ENCODE measurements around the gene C17orf114.

C17orf114 gene

DNA sequence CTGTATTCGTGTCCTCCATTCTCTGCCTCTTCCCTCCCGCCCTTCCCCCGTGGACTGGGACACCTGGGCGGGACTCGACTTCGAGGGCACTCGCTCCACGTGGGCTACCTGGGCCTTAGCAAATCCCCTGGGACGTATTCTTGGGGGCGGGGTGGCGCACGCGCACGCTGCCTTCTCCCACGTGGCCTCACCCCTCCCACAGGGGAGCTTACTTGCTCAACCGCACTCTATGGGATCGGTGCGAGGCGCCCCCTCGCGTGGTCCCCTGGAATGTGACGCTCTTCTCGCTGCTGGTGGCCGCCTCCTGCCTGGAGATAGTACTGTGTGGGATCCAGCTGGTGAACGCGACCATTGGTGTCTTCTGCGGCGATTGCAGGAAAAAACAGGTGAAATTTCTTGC lies 19.5 kb downstream of the C17orf114 start:
- DNase-seq (ENCODE audit: low read depth) = no peak
- TF ChIP-seq POLR2A (IDR thresholded peaks at IDR 0.05; ENCODE audit: extremely low read depth, insufficient read length) = no peak
- no peak for TF ChIP-seq MYC (IDR thresholded peaks at IDR 0.05; ENCODE audit: low read depth, low read length)
- TF ChIP-seq, protein P1, sequence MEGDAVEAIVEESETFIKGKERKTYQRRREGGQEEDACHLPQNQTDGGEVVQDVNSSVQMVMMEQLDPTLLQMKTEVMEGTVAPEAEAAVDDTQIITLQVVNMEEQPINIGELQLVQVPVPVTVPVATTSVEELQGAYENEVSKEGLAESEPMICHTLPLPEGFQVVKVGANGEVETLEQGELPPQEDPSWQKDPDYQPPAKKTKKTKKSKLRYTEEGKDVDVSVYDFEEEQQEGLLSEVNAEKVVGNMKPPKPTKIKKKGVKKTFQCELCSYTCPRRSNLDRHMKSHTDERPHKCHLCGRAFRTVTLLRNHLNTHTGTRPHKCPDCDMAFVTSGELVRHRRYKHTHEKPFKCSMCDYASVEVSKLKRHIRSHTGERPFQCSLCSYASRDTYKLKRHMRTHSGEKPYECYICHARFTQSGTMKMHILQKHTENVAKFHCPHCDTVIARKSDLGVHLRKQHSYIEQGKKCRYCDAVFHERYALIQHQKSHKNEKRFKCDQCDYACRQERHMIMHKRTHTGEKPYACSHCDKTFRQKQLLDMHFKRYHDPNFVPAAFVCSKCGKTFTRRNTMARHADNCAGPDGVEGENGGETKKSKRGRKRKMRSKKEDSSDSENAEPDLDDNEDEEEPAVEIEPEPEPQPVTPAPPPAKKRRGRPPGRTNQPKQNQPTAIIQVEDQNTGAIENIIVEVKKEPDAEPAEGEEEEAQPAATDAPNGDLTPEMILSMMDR (IDR thresholded peaks at IDR 0.05; ENCODE audit: low read depth, low read length) = no peak

DNA sequence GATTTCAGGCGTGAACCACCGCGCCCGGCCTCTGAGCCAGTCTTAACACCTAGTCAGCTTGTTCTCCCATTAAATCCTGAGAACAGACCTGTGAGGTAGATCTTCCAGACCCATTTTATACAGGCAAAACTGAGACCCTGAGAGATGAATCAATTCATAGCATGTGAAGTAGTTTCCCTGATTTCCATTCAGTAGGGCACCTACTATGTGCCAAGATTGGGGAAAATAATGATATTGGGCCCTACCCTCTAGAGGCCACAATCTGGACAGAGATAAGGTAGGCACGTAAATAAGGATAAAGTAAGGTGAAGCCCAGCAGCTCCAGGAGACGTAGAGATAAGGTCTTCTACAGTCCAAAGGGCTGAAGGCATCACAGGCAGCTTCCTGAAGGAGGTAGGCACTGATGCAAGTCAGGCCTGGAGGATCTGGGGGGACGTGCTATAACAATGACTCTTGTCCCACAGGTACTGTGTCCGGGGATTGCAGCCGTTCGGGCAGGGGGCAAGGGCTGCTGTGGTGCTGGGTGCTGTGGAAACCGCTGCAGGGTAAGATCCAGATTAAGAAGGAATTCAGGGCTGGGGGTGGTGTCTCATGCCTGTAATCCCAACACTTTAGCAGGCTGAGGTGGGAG lies 21.7 kb downstream of the C17orf114 start:
- TF ChIP-seq, protein P2, sequence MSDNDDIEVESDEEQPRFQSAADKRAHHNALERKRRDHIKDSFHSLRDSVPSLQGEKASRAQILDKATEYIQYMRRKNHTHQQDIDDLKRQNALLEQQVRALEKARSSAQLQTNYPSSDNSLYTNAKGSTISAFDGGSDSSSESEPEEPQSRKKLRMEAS (IDR thresholded peaks at IDR 0.05; ENCODE audit: low read depth, low read length) = no peak
- TF ChIP-seq, protein P1 (IDR thresholded peaks at IDR 0.05; ENCODE audit: low read depth, low read length) = no peak
- H3K4me3 ChIP-seq (ENCODE audit: low read depth, low read length) = no peak overlapping the region
- DNase-seq (ENCODE audit: low read depth) = no peak

More for the DNA sequence above, 19.5 kb downstream of the C17orf114 start:
- H3K4me3 ChIP-seq (ENCODE audit: low read depth, low read length) = no peak overlapping the region

DNA sequence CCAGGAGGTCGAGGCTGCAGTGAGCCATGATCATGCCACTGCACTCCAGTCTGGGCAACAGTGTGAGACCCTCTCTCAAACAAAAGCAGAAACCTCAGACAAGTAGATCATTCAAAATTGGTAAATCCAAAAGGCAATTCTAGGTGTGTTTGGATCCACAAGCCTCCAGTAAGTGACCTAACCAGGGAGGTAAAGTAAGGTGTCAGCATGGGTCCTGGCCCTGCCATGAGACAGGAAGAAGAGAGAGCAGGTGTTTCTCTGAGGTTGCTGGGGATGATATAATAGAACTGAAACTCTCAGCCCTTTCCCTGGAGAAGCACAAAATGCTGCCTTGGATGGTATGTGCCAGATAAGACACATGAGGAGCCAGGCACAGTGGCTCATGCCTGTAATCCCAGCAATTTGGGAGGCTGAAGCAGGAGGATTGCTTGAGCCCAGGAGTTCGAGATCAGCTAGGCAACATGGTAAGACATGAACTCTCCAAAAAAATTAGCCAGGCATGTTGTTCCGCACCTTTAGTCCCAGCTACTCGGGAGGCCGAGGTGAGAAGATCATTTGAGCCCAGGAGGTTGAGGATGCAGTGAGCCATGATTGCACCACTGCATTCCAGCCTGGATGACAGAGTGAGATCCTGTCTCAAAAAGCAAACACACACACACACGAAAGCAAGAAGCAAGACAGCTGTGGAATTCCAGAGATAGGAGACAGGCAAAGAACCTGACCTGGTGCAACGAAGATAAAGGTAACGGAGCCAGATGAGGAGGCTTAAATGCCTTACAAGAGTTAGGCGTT lies 24.0 kb downstream of the C17orf114 start:
- DNase-seq (ENCODE audit: low read depth) = no peak
- TF ChIP-seq POLR2A (IDR thresholded peaks at IDR 0.05; ENCODE audit: extremely low read depth, insufficient read length) (no peak), MYC (IDR thresholded peaks at IDR 0.05; ENCODE audit: low read depth, low read length) (no peak)
- TF ChIP-seq, protein P2 (IDR thresholded peaks at IDR 0.05; ENCODE audit: low read depth, low read length) = no peak
- TF ChIP-seq, protein P1 (IDR thresholded peaks at IDR 0.05; ENCODE audit: low read depth, low read length) = no peak
- H3K4me3 ChIP-seq (ENCODE audit: low read depth, low read length) = no peak overlapping the region

DNA sequence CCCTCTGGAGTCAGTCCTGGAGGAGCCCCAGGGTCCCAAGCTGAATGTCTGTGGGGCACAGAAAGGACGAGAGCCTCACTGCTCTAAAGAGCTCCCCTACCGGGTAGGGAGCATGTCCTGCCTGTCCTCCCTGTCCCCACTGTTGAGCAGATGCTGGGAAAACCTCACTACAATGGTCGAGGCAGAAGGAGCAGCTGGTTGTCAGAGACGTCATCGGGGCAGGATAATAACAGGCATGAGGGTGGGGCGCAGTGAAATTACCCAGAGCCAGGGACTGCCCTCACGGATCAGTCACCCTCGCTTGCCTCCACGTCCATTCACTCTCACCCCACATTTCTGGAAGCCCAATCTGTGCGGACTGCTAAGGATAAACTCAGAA lies 29.9 kb downstream of the C17orf114 start:
- no peak for DNase-seq (ENCODE audit: low read depth)
- no peak overlapping the region for H3K4me3 ChIP-seq (ENCODE audit: low read depth, low read length)
- TF ChIP-seq MYC (IDR thresholded peaks at IDR 0.05; ENCODE audit: low read depth, low read length) (no peak), POLR2A (IDR thresholded peaks at IDR 0.05; ENCODE audit: extremely low read depth, insufficient read length) (no peak)
- TF ChIP-seq, protein P2 (IDR thresholded peaks at IDR 0.05; ENCODE audit: low read depth, low read length) = no peak
- TF ChIP-seq, protein P1 (IDR thresholded peaks at IDR 0.05; ENCODE audit: low read depth, low read length) = no peak

DNA sequence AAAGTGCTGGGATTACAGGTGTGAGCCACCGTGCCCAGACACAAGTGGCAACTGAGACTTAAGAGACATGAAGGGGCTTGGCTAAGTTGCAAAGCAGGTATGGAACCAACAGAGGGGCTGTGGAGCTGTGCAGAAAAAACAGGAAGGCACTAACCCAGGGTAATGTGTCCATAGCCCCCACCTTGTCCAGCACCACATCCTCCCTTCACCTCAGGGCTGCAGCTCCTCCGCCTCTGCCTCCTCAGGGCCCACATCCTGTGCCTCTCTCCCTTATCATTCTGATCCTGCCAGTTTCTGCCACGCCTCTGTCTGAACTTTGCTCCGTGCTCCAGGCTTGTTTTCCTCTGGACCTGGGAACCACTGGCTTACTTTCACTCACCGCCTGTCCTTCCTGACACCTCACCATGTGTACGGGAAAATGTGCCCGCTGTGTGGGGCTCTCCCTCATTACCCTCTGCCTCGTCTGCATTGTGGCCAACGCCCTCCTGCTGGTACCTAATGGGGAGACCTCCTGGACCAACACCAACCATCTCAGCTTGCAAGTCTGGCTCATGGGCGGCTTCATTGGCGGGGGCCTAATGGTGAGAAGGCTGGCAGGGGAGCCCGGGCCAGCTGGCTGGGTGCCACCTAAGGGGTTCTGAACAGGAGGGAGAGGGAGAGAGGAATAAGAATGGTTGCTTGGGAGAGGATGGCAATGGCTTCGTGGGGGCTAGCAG lies 30.5 kb downstream of the C17orf114 start, which contains the start of gene TM4SF5:
TM4SF5 (plus strand) TSS at position 368 of the 716 bp plus-strand sequence; CDS start at position 405, 37 bp downstream.
- no peak for DNase-seq (ENCODE audit: low read depth)
- H3K4me3 ChIP-seq (ENCODE audit: low read depth, low read length) = no peak within 1 kb of the TSS
- TF ChIP-seq, protein P2 (IDR thresholded peaks at IDR 0.05; ENCODE audit: low read depth, low read length) = no peak
- TF ChIP-seq, protein P1 (IDR thresholded peaks at IDR 0.05; ENCODE audit: low read depth, low read length) = no peak
- TF ChIP-seq MYC (IDR thresholded peaks at IDR 0.05; ENCODE audit: low read depth, low read length) (no peak), POLR2A (IDR thresholded peaks at IDR 0.05; ENCODE audit: extremely low read depth, insufficient read length) (no peak)

Data from NB4 (cell line).